ENCODE results near the gene WDSUB1.

WDSUB1 gene

DNA sequence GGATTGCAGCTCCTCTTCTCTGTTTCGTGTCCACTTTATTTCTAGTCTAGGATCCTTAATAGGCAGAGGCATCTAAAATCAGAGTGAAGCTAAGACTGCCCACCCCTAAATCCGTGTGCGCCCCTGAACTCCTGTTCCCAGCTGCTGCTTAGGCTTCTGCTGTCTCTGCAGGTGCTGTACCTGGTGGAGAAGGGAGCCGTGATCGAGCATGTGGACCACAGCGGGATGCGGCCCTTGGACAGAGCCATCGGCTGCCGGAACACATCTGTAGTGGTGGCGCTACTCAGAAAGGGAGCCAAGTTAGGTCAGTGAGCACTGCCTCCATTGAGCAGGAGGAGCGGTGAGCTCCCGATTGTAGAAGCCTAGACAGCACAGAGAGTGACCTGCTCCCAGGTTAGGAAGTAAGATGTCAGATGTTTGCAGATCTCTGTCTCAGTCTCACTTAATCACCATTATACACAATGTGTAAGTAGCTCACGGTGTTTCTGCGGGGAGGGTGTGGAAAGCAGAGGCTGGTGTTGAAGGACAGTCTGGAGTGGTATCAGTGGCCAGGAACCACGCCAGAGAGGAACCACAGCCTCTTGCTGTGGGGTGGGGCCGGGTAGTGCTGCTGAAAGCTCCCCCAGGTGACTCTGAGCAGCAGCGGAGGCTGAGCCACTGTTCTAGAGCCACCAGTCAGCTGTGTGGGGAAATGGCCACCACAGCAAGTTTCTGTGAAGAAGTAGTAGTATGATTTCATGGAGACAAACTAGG lies 62.3 kb downstream of the WDSUB1 start:
- no peak for DNase-seq

DNA sequence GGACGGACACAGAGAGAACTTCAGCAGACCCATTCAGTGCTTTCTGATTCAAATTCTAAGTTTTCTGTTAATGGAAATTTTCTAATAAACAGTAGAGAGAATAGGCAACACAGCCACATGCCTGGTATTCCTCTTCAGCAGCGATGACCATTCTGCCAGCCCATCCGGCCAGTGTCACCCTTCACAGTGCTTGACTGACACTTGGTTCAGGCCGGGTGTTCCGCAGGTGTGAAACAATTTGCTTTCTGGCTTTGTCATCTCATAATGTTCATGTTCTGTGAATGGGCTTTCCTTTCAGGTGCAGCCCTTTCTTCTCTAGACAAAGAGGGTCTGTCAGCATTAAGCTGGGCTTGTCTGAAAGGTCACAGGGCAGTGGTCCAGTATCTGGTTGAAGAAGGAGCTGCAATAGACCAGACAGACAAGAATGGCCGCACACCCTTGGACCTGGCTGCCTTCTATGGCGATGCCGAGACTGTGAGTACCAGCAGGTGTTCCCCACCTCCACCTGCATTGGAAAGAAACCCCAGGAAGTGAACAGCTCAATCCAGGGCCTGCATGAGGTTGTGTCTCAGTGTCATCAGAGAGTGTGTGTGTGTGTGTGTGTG lies 67.0 kb downstream of the WDSUB1 start:
- no peak for DNase-seq

DNA sequence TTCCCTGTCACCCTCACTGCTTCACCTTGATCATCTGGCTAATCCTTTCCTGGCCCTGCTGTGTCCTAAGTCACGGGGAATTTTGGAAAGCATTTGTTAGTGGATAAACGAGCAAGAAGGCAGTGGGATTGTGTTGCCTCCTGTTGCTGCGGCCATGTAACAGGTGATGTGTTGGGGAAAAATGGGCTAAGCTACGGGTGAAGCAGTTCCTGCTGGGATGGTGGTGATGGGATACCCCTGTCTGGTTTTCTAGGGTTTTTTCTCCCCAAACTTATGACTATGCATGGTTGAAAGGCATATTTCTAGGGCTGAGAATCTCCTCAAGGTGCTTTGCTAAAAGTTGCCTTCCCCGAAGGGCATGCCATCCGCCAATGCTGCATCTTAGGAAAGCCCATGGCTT lies 68.1 kb downstream of the WDSUB1 start:
- no peak for DNase-seq

DNA sequence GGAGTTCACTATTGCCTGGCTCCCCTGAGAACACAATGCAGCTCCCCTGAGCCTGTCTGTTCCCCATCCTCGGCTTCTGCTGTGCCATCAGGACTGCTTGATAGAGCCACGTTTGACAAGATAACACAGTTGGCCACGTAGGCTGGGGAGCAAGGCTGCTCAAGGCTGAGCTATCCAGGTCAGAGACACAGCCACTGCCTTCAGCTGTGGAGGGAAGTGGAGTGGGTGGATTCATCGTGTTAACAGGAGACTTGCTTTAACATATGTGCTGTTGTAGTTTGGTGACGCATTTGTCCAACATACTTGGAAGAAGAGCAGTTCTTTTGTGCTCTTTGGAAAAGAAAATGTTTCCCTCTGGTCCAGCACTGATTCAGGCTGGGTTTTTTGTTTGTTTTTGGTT lies 68.8 kb downstream of the WDSUB1 start:
- DNase-seq, result no peak

DNA sequence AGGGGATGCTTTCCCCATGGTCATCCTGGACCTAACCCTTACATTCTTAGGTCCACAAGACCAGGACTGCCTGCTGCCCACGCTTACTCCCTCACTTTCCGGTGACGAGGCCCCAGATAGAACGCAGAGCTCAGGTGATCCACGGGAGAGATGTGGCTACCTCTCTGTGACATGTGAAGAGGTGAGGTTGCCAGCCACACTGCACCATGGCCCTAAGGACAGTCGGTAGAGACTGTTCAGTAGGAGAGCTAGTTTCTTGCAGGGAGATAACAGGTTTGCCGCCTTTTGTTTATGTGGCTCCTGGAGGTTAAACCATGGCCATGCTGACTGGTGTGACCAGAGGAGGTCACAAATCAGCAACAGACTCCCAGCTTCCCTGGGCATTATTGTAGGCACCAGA lies 71.4 kb downstream of the WDSUB1 start:
- no peak for DNase-seq

DNA sequence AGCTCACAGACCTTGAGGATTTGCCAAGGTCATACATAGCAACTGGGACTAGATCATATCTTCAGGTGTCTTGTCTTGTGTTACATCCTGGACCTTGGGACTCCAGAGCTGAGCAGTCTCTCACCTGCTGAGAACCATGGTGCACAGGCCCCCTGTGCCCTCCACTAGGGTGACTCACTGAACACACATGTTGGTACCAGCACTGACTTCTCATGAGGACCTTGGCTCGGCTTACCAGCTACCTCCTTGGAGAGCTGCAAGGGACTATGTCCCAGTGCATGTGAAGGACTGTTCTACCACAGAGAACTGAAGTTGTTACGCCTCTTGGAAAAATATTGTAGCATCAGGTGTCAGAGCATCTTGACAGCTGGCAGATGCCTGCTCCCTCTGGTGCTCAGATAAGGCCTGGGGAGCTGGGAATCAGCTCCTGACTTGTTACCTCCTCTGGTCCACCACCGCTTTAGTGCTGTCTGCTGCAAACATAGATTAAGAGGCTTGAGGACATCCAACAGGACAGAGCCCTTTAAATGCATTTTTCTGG lies 72.1 kb downstream of the WDSUB1 start:
- DNase-seq, result no peak

DNA sequence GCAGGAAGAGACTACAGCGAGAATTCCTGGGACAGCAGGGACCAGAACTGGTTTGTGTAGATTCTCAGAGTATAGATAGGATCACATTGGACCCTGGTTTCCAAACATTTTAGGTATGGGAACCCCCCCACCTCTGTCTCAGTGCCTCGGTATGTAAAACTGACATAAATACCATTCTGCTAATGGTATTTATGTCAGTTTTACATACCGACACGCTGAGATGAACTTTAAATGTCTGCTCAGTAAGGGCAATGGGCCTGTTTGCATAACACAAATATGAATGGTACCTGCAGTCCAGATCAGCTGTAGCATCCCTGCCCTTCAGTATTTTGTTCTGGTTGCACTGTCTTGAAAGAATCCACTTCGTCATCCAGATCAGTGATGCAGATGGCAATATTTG lies 73.2 kb downstream of the WDSUB1 start:
- no peak for DNase-seq

DNA sequence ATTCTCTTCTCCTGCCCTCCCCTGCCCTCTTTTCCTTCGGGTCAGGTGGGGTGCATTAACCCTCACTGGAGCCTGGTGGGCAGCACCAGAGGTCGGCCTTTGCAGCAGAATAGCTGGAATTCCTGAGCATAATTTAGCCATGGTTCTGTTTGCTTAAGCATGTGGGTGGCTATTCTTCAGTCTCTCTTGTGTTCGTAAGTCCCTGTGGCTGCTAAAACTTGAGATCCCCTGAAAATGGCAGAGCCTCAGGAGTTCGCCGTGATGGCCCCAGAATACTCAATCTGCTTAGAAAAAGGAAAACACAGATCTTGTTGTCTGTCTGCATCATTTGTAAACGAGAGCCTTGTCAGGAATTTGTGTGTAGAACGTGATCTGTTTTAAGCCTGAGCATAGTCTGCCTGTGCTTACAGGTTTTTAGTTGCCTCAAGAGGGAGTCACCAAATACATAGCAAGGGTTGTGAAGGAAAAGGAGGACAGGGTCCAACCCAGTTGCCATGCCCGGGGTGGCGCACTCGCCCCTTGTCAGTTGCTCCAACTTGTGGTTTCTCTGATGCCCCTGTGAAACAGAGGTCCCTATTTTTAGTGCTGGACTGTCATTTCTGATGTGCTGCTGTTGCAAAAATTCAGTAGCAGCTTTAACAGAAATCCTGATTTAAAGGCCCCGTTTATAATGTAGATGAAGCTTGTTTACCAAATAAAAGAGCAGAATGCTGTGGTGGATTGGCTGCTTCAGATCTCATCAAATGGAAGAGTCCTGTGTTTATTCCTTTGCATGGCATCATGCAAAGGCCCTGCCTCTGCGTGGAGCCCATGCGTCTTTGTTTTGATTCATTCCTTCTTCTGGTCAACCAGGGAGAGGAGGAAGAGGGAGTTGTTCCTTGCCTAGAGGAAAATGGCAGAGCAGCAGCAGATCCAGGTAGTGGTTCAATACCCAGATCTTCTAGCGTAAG lies 74.8 kb downstream of the WDSUB1 start:
- no peak for DNase-seq

DNA sequence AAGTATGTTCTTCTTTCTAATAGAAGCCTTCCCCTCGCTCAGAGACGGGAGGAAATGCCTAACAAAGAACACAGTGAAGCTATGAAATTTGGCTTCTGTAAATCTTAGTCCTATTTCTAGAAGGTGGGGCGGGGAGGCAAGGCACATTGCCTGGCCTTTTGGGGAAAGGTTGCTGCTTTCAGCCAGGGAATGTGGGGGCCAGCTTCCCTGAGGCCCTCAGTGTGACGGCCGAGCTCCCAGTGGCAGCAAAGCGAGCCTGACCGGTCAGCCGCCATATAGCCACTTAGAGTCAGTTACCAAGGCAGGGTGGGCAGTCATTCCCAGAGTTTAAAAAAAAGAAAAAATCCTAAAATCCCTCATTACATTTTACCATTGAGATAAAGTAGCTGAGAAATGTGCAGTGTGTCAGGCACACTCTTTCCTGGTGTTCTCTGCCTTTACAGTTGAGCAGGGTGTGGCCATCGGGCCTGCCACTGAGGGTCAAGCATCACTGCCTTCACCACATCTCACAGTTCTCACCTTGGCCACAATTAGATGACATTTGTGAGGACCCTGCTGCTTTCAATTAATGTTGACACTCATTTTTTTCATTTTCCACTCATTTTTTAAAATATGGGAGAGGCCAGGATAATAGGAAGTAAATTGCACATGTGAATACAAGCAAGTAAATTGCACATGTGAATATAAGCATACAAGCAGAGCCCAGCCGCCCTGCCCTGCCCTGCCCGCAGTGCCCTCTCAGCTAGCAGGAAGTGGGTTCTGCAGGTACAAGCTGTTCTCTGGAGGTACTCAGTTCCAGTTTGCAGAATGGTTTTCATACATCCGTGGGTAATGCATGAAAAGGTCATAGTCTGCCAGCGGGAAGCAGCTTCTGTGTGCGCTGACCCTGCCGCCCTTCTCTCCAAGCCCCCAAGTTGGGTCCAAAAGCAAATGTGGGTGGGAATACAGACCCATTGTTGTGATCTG lies 76.9 kb downstream of the WDSUB1 start:
- DNase-seq, result no peak

DNA sequence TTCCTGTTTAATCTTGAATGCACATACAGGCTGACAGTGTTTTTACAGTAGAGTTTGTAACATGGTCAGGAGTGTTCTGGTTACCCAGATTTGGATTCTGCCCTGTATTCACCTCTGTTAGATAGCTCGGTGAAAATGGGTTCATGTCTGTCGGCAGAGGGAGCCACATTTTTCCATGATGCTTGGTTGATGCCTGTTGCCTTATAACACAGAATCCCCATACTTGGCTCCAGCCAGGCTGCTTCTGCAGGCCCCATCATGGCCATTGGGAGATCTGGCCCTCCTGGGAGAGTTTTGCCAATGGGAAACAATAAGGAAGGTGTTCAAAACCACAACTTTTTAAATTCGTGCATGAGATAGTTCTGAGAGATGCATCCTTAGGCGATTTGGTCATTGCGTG lies 78.1 kb downstream of the WDSUB1 start:
- no peak for DNase-seq

DNA sequence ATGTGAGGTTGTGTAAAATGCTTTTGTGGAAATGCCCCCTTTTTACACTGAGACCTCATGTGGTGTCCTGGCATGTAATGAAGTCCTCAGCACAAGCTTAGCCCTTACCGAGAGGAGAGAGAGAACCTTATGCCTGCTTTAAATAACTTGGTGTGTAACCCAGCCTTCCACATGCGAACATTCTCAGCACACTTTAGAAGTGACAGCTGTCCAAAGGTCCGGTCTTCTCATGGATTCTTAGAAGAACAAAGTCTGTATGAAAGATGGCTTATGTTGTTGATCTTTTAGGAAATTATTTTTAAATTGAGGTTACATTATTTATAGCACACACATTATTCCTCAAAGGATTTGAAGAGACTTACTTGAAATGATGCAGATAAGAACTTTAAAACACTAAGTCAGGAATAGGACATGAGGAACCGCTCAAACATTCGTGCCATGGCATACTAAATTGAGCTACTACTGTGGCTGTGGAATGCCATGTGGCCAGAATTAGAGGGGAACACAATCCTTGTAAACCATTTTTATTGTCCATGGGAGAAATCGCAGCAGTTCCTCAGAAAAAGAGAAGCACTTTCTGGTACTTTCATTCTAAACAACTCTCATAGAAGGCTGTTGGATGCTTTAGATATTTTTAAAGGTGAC lies 79.6 kb downstream of the WDSUB1 start:
- no peak for DNase-seq

DNA sequence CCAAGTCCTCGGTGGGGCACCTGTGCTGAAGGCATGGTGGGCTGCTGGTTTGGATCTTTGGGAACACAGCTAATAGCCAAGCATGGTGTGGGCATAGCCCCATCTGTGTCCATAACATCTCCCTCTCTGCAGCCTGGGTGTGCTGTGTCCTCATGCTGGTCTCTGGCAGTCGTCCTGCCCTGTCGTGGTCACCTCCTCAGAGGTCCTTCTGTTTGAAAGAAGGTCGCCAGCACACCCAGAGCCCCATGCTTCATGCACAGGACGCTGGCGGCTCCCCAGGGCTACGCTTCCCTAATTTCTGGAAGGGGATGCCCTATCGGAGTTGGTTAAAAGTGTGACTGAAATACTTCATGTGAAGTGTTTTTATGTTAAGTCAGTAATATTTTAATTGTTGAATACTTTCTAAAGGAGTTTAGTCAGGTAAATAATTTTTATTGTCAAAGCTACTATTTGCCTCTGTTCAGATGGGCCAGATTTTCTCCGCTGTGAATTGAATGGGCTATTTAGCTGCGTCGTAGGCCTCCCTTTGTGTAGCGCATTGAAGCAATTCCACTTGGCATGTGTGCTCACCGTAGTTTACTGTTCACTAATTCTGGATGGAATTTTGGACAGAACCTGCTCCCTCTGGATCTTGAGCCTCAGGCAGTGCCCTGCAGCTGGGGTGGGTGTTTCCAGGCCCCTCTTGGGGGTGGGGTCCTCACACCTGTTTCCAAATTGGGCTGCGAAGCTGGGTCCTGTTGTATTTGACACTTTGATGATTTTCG lies 81.9 kb downstream of the WDSUB1 start:
- DNase-seq, result no peak

DNA sequence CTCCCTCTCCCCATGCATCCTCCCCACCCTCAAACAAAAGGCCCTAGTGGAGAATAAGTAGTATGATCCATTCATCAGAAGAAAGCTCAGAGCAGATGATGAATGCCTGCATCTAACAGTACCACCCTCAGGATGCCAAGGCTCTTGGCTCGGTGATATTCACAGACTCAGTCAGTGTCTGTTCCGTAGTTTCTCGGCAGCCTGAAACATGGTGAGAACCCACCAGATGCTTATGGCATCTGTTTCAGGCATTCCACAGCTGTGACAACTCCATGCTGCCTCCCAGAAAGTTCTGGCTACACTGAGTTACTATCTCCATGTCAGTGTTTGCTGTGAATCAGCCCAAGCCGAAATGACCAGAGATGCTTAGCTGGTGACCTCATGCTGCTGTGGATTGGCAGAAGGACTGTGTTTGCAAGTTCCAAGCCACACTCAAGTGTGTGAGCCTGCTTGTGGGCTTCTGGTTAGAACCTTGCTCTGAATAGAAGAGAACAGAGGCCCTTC lies 83.9 kb downstream of the WDSUB1 start:
- DNase-seq, result no peak

DNA sequence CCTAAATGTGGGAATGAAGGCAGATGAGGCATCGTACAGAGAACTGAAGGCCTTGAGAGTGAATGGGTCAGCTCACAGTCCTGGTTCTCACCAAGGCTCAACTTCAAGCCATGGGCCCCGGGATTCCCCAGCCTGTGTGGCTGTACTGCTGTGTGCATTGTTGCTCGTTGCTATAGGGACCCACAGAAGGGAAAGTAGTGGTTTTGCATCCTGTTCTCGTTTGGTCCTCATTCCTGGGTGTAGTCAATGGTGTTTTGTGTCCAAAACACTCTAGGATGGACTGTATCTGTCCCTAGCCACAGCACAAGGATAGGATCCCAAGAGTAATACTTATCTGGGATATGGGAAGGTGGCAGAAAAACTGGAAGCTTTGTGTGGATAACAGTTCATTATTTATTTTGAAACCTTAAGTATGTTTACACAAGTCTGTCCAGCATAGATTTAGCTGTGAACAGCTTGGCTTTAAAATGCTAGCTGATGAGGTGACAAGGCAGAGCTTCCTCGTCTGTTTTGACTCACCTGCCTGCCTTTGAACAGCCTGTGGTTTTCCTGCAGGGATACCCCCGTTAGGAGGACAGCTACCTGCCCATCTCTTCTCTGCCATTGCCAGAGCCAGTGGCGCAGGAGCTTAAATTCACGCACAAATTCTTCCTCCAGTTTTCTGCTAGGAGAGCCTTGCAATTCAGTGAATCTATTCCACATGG lies 85.0 kb downstream of the WDSUB1 start:
- no peak for DNase-seq

DNA sequence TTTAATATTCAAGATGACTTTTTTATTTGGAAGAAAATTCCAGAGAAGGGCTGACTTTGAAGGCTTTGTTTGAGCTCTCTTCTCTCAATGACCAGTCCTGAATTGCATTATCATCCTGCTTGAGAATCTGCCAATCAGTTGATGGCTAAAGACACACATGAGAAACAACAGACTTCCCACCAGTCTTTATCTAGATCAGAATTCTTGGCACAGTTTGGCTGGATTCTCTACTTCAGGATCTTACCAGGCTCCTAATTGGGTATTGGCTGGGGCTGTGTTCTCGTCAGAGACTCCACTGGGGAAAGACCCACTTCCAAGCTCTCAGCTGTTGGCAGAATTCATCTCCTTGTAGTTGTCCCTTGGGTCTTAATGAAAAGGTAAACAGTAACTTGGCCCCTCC lies 86.0 kb downstream of the WDSUB1 start:
- DNase-seq, result no peak

DNA sequence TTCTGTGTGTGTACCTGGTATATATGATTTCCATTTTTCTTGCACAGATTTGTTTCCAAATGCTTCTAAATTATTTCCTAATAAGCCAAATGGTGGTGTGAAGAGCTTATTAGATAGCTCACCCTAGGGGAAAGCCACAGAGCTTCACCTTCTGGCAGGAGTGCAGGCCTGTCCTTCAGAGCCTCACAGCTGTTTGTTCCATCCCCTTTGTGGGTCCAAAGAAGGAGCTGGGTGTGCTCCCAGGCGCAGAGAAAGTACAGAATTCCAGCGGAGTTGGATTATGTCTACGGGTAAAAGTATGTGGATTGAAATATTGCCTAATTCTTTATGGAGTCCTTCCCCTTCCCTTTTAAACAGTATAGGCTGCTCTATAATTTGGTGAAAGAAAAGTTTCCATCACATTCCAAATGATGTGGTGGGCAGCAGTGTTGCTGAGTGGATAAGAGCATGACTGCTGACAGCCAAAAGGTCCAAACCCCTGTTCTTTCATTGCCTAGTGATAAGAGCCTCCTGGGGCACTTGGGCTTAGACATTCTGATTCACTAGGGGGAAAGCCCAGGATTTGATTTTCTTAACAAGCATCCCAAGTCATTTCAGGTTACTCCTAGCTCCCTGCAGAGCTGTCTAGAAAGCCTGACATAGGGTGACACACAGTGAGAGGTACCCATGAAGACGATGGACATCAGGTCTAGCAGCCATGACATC lies 86.6 kb downstream of the WDSUB1 start:
- no peak for DNase-seq

DNA sequence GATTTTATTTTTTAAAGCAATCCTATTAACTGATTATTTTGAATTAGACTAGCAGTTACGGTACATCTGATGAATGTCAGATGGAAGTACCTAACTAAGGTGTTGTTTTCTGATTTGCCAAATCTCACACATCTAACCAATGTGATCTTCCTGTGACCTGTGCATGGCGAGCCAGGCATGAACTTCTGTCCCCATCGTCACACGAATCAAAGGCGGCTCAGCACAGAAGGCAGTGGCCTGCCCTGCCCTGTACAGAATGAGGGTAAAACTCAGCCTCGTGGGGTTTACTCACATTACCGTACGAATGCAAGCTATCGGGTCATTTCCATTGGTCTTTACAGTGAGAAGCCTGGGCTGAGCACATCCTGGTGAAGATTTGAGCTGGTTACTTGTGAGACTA lies 87.3 kb downstream of the WDSUB1 start:
- DNase-seq, result no peak

DNA sequence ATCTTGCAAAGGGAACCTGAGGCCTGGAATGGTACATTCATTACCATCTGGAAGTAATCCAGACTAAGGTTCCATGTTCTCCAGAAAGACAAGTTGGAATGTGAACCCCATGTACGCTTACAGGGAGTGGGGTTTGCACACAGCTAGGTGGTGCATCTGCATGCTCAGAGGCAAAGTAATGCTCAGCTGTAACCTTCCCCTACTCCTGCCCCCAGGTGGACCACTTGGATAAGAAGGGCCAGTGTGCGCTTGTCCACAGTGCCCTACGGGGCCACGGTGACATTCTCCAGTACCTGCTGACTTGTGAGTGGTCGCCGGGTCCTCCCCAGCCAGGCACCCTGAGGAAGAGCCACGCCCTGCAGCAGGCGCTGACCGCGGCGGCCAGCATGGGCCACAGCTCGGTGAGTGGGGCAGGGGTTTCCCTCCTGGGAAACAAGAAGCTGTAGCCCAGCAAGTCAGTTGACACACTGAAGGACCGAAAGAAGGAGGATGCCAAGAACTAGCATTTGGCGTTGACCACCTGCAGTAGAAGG lies 90.0 kb downstream of the WDSUB1 start:
- no peak for DNase-seq

DNA sequence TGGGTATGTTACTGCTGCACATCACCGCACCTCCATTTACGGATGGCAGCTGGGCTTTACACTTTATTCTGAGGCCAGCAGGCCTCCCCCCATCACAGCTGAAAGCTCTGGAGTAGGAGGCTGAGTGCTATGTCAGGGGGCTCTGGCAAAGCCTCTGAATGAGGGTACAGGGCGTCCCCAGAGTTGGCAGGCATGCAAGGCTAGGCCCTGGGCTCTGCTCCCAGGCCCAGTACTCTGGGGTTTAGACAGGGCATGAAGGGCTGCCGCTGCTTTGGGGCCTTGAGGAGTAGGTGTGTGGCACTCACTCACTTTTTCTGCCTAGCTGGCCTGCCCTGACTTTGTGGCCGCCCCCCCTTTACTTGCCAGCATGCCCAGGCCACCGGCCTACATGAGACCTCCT lies 90.8 kb downstream of the WDSUB1 start:
- no peak for DNase-seq

Data from inflammatory macrophage (primary cell).